ACHN (cell line): Measurements from ENCODE around the gene NIPAL3.
"Not testable (repeated sequence)": the region's sequence is repeated elsewhere in the genome, so short reads cannot be mapped to it uniquely, and the experiment has no call there.

Experiments used
- DNase-seq: peaks from one replicate; pipeline ENCODE4 v3.0.0-alpha.2; 2015
- in situ Hi-C: cut with HindIII; loops from 2 replicates; pipeline ENCODE4 v1.10.0; 2017; ENCODE audit warnings: low sequenced_read_pairs, low pct_ligation_motif_present, low pct_unique_long_range_greater_than_20kb

NIPAL3 gene

GRCh38 chr1:24502065-24502708 is 86.6 kb downstream of the NIPAL3 start:
- DNase-seq, result peak; percentile 59
- in situ Hi-C loops, result no loop called here

DNA sequence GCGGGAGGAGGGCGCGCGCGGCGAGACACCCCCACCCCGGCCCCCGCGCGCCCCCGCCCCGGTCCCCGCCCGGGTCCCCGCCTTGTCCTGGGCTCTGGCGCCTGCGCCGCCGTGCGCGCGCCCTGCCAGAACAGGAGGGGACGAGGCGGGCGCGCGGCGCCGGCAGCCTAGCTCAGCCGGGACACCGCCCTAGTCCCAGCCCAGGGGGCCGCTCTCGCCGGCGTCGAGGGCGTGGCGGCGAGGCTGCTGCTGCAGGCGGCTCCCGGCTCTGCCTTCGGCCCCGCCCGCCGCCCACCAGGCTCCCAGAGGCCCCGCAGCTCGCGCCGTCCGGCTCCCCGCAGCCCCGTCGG is 87.1 kb downstream of the NIPAL3 start, which contains the start of gene RCAN3:
RCAN3 (plus strand) TSS at position 128 of the 350 bp plus-strand sequence. CDS start 11,537 bp downstream, outside the sequence.
- in situ Hi-C loops, result no loop called here
- peak; percentile 81 for DNase-seq

DNA sequence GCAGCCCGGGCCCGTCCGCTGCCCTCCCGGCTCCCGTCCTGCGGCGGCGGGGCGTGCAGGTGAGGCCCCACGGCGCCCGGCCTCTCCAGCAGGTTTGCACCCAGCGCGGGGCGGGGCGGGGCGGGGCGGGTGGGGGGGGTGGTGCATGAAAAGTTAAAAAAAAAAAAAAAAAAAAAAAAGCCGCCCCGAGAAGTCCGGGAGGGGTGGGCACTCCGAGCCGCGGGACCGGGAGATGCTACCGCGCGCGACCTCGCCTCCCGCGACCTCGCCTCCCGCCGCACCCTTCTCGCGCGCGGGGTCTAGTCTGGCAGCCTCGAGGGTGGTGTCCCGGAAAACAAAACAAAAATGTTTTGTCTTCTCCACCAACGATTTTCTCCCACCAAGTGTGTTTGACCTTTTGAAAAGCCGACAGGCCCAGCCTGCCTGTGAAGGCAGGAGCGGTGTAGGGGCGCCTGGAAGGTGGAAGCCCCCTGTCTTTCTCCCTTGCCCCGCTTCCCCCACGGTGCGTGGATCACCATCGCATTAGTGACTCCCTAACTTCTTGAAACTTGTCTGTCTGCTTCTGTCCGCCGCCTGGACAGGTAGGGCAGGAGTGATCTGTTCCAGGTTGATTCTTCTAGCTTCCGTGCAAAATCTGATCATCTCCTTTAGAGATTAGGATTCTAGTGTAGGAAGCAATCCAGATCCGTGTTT is 87.6 kb downstream of the NIPAL3 start:
- DNase-seq, result no peak
- in situ Hi-C loops, result no loop called here

DNA sequence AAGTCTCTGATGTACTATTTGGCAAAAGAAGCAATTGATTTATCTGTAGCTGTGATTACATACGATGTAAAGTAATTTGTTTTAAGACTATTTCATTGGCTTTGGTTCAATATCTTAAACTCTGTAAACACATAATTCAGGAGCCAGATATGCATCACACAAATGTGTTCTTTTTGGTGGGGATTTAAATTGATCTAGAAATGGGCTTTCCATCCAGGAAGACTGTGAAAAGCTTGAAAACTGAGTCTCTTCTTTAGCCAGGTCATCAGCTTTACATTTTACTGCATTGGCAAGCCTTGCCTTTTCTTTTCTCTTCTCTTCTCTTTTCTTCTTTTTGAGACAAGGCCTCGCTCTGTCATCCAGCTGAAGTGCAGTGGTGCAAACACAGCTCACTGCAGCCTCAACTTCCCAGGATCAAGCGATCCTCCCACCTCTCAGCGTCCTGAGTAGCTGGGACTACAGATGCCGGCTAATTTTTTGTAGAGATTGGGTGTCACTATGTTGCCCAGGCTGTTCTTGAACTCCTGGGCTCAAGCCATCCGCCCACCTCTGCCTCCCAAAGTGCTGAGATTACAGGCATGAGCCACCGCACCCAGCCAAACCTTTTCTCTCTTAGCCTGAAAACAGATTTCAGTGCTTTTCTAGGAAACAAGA is 88.4 kb downstream of the NIPAL3 start:
- in situ Hi-C loops, result no loop called here

GRCh38 chr1:24504560-24504959 is 89.0 kb downstream of the NIPAL3 start:
- in situ Hi-C loops, result no loop called here
- DNase-seq, result no peak

More for the DNA sequence above, 88.4 kb downstream of the NIPAL3 start:
- DNase-seq, result no peak

GRCh38 chr1:24505816-24506215 is 90.2 kb downstream of the NIPAL3 start:
- no peak for DNase-seq
- in situ Hi-C loops, result no loop called here

GRCh38 chr1:24506691-24507381 is 91.2 kb downstream of the NIPAL3 start:
- DNase-seq, result no peak
- in situ Hi-C loops, result no loop called here

DNA sequence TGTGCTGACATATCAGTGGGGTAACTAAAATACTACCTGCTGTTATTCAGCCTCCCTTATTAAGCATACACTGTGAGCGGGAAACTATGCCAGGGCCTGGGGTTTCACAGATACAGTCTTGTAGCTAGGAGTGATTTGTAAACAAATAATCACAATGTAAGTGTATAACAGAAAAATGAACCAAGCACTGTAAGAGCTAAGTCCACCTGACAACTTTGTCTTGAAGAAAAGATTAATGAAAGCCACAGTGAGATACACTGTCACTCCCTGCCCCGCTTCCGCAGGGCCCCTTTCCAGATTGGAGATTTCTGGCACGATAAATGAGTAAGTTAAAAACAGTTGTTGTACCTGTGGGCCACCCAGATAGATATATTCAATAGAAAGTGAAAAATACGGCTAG is 91.8 kb downstream of the NIPAL3 start:
- no peak for DNase-seq
- in situ Hi-C loops, result no loop called here

- DNase-seq, result no peak
- in situ Hi-C loops, result no loop called here
Measured at GRCh38 chr1:24508911-24509310, 93.3 kb downstream of the NIPAL3 start.

GRCh38 chr1:24513706-24514105 is 98.1 kb downstream of the NIPAL3 start:
- DNase-seq, result no peak
- in situ Hi-C loops, result no loop called here

GRCh38 chr1:24514946-24515345 is 99.3 kb downstream of the NIPAL3 start:
- in situ Hi-C loops, result no loop called here
- DNase-seq, result no peak

DNA sequence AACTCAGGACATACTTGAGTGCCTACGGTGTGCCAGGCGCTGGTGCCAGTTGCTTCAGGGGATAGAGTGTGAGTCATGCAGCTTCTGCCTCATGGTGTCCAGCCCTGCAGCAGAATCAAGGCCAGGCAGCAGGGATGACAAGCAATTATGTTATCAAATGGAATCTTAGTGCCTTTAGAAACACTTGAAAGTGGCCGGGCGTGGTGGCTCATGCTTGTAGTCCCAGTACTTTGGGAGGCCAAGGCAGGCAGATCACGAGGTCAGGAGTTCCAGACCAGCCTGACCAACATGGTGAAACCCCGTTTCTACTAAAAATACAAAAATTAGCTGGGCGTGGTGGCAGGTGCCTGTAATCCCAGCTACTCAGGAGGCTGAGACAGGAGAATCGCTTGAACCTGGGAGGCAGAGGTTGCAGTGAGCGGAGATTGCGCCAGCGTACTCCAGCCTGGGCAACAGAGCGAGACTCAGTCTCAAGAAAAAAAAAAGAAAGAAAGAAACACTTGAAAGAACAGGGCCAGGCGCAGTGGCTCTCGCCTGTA is 100.1 kb downstream of the NIPAL3 start:
- in situ Hi-C loops, result not testable (repeated sequence)
- DNase-seq, result peak; percentile 61

DNA sequence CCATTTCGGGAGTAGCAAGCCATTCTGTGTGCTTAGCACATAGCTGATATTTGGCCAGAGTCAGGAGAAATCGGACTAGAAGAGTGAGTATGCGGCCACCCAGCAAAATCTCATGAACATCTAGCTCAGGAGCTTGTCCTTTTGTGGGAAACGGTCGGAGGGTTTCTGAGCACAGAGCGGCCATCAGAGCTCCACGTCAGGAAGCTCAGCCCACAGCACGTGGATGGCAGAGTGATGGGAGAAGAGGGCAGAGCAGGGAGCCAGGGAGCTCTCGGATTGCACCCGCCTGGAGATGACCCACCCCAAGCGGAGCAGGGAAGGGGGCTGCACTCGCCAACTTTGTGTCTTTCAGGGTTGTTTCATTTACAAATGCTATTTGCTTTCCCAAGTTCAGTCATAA is 100.9 kb downstream of the NIPAL3 start:
- no peak for DNase-seq

GRCh38 chr1:24517898-24518297 is 102.3 kb downstream of the NIPAL3 start:
- DNase-seq, result no peak
- in situ Hi-C loops, result no loop called here

More for the DNA sequence above, 100.9 kb downstream of the NIPAL3 start:
- in situ Hi-C loops, result no loop called here

DNA sequence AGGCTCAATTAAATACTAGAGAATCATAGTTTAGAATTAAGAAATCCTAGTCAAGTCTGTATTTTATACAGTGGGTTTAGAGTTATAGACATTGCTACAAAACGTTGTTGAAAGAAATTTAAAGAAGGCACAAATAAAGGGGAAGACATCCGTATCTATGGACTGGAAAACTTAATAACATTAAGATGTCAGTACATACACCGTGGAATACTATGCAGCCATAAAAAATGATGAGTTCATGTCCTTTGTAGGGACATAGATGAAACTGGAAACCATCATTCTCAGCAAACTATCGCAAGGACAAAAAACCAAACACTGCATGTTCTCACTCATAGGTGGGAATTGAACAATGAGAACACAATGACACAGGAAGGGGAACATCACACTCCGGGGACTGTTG is 104.7 kb downstream of the NIPAL3 start:
- in situ Hi-C loops, DNase-seq: not testable (repeated sequence)
